ACHN (cell line): ENCODE measurements around the gene WDR17.
"Not testable (repeated sequence)": the region's sequence is repeated elsewhere in the genome, so short reads cannot be mapped to it uniquely, and the experiment has no call there.

ENCODE experiments used
- DNase-seq: peaks from one replicate; pipeline ENCODE4 v3.0.0-alpha.2; 2015
- in situ Hi-C: cut with HindIII; loops from 2 replicates; pipeline ENCODE4 v1.10.0; 2017; ENCODE audit warnings: low sequenced_read_pairs, low pct_ligation_motif_present, low pct_unique_long_range_greater_than_20kb

Gene WDR17

DNA sequence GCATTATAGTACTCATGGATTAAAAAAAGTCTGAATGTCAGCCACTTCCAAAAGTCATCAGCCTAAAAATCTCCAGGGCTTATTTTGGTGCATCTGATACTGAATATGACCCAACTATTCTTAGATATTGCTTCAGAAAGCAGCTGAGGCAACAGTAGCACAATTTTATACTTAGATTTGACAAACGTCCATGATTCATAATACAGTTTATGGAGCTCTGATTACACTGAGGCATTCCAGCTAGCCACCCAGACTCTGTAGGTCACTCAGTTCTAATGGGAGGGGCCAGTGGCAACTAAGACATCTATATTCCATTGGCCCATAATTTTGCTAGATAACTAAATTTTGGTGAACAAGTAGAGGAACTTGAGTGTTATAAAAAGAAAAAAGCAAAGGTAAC is 119.4 kb downstream of the WDR17 start:
- in situ Hi-C loops = no loop called here
- no peak for DNase-seq

DNA sequence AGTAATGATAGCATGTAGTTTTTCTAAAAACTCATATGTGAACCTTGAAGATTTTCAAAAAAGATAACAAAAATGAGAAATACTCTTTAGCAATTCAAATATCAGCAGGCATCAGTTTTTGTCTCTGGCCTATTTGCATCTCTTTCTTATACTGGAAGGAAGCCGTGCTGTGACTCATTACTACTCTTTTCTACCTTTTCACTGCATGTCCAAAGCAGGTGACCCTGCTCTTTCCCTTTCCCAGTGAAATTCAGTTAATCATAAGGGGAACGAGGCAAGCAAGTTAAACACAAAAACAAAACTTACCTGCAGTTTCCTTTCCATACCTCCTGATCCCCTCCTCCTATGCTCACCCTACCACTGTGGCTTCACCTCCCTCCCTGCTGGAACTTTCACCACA is 120.4 kb downstream of the WDR17 start:
- in situ Hi-C loops = no loop called here
- no peak for DNase-seq

DNA sequence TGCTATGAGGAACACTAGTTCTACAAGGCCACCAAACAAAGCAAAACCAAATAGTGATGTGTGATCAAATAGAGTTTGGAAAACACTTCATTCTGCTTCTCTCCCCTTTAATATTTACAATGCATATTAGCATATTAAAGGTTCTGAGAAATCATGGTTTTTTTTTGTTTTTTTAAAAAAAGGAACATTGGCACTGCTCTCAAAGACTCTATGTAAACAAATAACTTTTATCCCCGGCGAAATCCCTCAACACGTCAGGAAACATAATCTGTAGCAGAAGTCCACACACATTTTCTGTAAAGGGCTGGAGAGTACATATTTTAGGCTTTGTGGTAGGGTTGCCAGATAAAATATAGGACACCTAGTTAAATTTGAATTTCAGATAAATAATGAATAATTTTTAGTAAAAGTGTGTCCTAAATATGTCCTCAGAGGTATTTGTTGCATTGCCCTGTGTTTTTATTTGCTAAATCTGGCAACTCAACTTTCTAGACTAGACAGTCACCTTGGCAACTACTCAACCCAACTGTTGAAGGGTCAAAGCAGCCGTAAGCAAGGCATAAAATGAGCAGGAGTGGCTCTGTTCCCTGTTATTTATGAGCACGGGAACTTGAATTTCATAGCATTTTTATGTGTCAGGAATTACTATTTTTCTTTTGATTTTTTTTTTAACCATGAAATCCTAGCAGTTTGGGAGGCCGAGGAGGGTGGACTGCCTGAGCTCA is 121.2 kb downstream of the WDR17 start:
- DNase-seq = no peak
- in situ Hi-C loops = no loop called here

DNA sequence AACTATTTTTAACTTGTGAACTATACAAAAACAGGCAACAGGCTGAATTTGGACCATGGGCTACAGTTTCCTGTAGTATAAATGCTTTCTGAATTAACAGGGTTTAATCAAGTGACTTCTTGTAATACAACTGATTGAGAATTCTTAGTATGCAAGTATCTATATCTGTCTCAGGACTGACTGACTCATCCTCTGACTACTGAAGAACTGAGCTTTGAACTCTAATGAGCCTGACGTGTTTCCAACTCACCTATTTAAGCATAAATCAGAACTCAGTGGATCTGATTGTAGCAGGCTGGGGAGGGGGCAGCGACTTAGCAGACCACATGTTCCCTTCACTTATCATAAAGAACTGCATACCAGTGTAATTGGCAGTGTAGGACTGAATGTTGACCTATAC is 122.0 kb downstream of the WDR17 start:
- in situ Hi-C loops = no loop called here
- peak; percentile 57 for DNase-seq

DNA sequence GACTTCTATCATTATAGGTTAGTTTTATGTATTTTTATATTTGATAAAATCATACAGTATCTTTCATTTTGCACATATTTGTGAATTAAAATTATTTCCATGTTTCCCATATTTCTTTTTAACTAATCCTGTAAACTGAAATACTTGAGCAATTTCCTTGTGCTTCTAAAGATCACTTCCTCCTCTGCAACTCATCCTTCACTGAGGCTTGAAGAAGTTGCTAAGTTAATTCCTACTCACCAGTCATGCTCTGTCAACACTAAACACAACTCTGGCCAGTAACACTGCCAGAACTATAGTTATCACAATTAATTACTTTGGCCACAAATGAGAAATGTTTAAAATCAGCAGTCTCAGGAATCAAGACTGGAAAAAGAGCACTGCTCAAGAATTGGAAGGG is 123.0 kb downstream of the WDR17 start:
- peak; percentile 19 for DNase-seq
- in situ Hi-C loops = no loop called here

DNA sequence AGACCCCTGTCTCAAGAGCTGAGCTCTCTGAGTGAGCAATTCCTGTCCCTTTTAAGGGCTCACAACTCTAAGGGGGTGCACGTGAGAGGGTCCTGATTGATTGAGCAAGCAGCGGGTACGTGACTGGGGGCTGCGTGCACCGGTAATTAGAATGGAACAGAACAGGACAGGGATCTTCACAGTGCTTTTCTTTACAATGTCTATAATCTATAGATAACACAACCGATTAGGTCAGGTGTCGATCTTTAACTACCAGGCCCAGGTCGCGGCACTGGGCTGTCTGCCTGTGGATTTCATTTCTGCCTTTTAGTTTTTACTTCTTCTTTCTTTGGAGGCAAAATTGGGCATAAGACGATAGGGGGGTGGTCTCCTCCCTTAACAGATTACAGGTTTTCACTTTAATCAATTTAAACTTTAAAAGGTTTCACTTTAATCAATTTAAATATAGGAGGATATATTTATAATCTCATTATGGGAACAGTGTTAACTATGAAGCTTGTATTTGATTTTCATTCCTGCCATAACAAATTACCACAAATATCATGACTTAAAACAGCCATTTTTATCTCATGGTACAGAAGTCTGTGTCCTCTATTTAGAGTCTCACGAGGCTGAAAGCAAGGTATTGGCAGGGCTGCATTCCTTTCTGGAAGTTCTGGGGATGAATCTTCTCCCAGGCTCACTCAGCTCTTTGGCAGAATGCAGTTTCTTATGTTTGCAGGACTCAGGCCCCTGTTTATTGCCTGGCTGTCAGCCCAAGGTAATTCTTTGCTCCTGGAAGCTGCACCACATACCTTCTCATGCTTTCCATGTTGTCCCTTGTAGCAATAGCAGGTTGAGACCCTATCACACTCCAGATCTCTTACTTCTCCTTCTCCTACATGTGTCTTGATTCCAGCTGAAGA is 124.5 kb downstream of the WDR17 start:
- DNase-seq = no peak
- in situ Hi-C loops = no loop called here

DNA sequence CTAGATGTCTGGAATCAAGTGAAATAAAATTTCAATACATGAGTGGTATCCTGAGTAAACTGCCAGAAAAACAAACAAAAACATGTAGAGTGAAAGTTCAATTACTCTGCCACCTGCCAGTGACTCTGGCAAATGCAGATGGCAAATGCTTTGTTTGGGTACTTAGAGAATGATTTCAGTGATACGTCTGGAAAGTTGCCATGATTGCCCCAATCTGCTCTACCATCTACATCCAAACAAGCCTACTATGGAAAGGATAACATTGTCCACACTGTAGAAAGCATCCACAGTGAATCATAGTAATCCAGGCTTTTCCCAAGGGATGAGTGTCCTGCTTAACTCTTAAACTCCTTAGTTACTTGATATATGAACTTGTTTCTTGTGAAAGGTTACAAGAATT is 126.3 kb downstream of the WDR17 start:
- peak; percentile 8 for DNase-seq
- in situ Hi-C loops = no loop called here

DNA sequence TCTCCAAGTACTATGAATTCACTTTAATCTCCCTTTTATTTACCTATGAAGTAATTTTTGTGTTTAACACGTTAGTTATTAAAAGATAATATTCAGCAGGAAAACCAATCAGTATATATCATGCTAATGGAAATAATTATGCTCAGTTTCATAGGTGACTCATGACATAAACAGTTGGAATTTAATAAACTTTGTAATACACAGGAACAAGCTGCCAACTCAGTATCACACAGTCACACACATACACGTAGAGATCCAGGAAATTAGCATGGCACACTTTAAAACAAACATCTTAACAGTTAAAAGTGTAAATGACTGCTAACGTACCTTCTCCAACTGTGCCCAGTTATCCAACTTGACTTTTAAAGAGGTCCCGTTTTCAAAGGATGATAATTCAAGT is 127.5 kb downstream of the WDR17 start:
- in situ Hi-C loops = no loop called here
- DNase-seq = no peak

DNA sequence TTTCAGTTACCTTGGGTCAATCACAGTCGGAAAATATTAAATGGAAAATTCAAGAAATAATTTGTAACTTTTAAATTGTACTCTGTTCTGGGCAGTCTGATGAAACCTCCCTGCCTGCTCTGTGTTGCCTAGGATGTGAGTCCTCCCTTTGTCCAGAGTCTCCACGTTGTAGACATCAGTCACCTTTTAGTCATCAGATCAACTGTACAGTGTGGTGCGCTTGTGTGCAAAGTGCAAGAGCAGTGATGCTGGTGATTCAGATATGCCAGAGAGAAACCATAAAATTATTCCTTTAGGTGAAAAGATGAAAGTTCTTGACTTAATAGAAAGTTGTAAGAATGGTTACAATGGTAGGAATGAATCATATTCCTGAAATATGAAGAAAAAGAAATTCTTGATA is 128.3 kb downstream of the WDR17 start:
- in situ Hi-C loops = no loop called here
- no peak for DNase-seq

DNA sequence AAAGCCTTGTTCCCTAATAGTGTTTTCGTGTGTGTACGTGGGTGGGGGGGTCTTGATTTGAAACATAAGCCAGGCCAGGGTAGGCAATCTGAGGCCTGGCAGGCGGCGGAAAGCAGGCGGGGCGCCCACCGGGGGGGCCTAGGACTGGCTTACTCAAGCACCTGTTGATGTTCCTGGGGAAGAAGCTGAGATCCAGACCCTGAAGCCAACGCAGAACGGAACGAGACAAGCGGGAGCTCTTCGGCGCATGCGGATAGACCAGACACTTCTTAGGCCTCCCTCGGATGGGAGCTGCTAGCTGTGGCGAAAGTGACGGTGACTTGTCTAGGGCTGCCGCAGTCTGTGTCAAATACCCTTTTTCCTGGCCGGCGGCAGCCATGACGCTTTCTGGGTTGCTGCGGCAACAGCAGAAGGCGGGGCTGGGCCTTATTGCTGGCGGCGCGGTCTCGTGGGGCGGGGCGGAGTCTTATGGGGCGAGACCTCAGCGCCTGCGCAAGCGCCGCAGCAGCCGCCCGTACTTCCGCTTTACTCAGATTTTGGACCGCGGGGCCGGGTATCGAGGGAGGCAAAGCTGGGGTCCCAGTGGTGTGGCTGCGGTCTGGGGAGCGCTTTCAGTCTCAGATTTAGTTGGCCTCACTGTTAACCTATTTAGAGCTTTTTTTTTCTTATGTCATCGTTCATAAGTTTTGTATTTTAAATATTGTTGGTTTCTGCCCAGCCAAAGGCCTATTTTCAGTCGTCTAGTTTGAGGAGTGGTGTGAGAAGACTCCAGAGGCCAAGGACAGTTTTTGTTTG is 129.7 kb downstream of the WDR17 start, which contains the start of gene SPATA4:
Gene SPATA4, minus strand, starts transcription at position 402 of the 795 bp plus-strand sequence. Its CDS starts 23 bp downstream, at position 379.
- DNase-seq = peak; percentile 88
- in situ Hi-C loops = no loop called here

DNA sequence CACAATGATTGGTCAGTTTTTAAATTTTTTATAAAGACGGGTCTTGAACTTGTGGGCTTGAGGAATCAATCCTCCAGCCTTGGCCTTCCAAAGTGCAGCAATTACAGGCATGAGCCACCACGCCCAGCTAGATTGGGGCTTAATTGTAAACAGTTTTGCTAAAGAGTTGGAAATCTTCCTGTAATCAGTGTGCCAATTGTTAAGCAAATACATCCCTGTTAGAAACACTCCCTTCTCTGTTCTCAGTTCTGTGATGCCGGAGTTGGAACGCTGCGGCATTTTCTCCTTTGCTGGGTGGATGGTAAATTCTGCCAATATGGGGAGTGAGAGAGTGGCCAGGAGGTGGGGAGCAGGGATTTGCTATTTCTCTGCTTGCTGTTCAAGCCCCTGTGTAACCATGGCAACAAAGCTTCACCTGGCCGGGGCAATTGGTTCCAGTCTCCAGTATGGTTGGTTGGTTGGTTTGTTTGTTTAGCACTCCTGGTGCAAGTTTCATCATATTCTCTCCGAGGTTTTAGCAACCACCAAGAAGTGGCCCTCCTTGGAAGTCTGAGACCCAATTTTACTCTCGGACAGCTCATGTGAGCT is 132.8 kb downstream of the WDR17 start:
- in situ Hi-C loops = no loop called here
- no peak for DNase-seq

DNA sequence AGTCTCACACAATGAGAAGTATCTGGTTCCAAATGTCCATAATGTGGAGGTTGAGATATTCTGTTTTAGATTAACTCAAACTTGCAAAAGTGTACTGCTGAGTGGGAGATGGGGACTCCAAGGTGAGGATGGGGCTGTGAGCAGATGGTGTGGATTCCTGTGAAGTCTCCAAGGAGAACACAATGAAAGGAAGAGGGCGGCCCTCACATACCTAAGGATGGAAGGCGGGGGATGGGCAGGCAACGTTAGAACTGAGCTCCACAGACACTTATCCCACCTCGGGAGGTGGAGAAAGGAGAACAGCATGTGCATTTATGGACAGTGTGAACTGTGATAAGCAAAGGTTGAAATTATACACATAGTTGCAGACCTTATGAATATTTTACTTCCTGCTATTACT is 139.7 kb downstream of the WDR17 start:
- DNase-seq = no peak
- in situ Hi-C loops = no loop called here

DNA sequence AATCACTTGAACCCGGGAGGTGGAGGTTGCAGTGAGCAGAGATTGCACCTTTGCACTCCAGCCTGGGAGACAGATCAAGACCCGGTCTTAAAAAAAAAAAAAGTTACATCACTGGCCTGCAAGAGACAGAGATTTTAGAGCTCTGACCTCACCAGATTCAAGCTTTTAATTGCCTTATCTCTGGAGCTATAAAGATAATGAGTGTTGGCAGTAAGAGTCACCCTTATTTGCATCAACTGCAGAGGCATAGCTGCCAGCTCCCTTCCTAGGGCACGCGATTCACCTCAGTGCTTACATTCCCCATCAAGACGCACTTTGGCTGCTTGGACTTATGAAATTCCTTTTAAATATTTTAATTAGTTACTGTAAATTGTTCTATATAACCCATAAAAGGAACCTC is 142.2 kb downstream of the WDR17 start:
- no peak for DNase-seq

DNA sequence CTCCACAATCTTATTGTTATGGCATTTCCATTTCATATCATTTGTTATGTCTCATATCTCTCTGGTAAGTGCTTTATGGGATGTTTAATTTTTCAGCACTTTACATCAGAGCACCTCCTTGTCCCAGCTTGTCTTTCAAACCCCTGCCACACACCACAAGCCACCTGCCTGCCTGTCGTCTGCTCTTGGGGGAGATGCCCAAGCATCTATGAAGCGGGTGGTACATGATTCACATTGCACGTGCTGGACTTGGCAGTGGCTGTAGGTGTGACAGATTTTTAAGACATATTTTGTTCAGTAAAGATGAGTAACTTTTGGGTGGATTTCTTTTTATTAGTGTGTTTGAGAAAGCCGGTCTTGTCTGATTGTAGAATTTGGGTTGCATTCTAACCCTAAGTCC is 143.9 kb downstream of the WDR17 start:
- DNase-seq = no peak
- in situ Hi-C loops = no loop called here

More for the DNA sequence above, 142.2 kb downstream of the WDR17 start:
- in situ Hi-C loops = no loop called here

DNA sequence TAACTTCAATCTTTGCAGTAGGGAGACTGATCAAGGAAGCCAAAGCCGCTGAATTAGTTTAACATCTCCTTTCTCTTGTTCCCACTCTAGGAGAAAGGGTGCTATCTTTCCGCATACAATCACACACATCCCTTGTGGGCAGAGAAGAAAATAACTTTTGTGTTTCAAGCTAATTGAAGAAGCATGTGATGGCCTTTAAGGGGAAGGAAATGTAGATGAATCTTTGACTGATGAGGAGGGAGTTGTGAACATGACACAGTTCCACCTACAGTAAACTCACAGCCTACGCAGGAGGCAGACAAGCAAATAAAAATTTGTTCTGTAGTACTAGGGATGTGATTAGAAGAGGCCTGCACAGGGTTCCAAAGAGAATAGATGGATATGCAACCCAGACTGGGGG is 144.5 kb downstream of the WDR17 start:
- in situ Hi-C loops = no loop called here
- DNase-seq = no peak

DNA sequence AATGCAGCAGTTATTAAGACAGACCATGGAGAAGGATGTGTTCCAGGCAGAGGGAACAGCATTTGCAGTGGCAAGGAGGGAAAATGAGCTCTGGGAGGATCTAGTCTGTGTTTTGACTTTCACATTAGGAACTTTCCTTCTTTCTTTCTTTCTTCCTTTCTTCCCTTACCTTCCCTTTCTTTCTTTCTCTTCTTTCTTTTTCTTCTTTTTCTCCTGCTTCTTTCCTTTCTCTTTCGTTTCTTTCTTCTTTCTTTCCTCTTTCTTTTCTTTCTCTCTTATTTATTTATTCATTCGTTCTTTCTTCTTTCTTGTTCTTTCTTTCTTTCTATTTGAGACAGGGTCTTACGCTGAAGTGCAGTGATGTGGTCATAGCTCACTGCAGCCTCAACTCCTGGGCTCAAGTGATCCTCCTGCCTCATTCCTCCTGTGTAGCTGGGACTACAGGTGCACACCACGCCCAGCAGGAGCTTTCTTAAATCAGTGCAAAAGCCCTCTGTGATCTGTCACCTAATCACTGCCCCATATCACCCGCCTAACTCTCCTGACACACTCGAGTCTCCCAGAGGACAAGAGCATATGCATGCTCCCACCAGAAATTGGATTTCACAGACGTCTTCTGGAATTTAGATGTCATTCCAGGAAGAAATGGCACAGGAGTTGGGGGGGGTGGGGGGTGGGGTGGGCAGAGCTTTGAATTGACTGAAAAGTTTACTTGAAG is 145.1 kb downstream of the WDR17 start:
- in situ Hi-C loops = no loop called here
- no peak for DNase-seq

DNA sequence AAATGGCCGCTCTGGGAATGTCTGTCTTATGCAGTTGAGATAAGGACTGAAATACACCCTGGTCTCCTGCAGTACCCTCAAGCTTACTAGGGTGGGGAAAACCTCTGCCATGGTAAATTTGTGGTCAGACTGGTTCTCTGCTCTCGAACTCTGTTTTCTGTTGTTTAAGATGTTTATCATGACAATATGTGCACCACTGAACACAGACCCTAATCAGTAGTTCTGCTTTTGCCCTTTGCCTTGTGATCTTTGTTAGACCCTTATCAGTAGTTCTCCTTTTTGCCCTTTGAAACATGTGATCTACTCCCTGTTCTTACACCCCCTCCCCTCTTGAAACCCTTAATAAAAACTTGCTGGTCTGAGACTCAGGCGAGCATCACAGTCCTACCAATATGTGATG is 146.7 kb downstream of the WDR17 start:
- in situ Hi-C loops, DNase-seq: not testable (repeated sequence)

DNA sequence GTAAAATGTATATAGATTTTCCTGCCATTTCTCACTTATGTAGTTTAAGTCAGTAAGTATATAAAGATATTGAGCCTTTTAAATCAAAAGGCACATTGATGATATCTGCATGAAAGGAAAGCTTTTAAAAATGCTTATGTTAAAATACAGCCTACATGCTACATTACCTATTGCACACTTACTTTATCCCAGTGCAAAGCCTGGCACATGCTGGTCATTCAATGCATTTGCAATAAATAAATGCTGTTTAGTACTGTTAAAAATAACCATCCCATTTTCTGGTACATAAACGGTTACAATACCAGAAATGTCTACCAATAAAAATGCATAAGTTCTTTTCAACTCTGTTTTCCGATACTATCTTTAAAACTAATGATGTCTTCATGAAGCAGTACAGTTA is 151.9 kb downstream of the WDR17 start:
- no peak for DNase-seq
- in situ Hi-C loops = no loop called here
